ENCODE data around the gene UBXN10. TPM values are rescaled to one million over a fixed set of nuclear protein-coding genes. Genes with fewer than 3 reads are reported as not detected.

UBXN10 gene
- total and polyA plus RNA-seq, 2 of the 8 experiments (the other 6 are each of a cell fraction or from before 2014, with no cell fraction given): 0.43 to 0.68 TPM

DNA sequence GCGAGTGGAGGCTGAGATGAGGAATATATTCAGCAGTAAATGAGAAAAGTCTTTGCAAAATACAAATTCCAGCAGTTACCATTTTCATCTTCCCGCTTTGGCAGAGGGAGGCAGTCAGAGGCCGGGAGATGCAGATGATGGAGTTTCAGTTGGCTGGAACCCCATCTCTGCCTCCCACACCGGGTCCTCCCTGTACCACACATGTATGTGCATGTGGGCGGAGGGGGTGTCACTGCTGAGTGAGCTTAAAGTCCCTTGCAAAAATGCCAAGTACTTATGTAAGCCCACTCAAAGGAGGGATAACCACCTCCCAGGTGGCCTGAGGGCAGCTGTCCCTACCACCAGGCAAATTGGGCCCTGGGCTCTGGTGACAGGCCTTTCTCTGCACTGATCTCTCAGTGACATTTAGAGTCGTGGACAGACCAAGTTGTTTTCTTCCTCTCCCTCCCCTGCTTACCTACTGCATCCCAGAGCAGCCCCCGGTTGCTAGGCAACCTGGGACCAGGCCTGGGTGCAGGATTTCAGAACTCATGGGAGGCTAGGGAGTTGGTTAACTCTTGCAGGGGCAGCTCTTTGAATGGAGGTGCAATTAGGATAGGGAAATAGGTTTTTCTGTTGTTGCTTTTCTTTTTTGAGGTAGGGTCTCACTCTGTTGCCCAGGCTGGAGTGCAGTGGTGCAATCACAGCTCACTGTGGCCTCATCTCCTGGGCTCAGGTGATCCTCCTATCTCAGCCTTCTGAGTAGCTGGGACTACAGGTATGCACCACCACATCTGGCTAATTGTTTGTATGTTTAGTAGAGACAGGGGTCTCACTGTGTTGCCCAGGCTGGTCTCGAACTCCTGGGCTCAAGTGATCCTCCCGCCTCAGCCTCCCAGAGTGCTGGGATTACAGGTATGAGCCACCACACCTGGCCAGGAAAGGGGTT lies 17.1 kb upstream of the UBXN10 start:
- no peak overlapping the region for H2BK20ac ChIP-seq (ENCODE audit: low read length)
- no peak overlapping the region for H3K23ac ChIP-seq (ENCODE audit: insufficient read length)
- FAIRE-seq (no peak), DNase-seq (ENCODE audit: low read depth in 1 of 2, low spot score in 2 of 2) (no peak)
- no peak overlapping the region for H2AFZ ChIP-seq (ENCODE audit: low read length)
- H3K79me2 ChIP-seq (ENCODE audit: control insufficient read depth in 1 of 2, insufficient read depth in 2 of 2, low read length in 2 of 2): no peaks in the 10 kb centered on the region
- 89% methylated on average over 9 of the region's 9 CpGs; no CpG with 5 or more reads in 1 of the 2 experiments for WGBS, 2 experiments (ENCODE audit: extremely low coverage in 1 of 2, insufficient coverage in 1 of 2, insufficient read length in 1 of 2, insufficient replicate concordance in 2 of 2, low coverage in 1 of 2, low lambda C conversion rate in 2 of 2, missing lambda C conversion rate in 1 of 2)
- H3K14ac ChIP-seq (ENCODE audit: insufficient read length): no peak overlapping the region
- ChIA-PET POLR2A (ENCODE audit: partially characterized antibody) (no interaction called here), CTCF (ENCODE audit: partially characterized antibody) (interaction anchor here (0.6 to 8.4 kb wide), 7 partner anchors 11 to 287 kb away, joined by 3 to 89 read pairs (median 10); partner anchors contain the start of gene OTUD3)
- no peaks in the 10 kb centered on the region for H3K27me3 ChIP-seq (replicated peaks in 1 of 4; ENCODE audit: control insufficient read depth in 3 of 4, extremely low read depth in 1 of 4, insufficient read depth in 3 of 4, low read length in 3 of 4)
- H3K36me3 ChIP-seq (ENCODE audit: control insufficient read depth in 2 of 4, insufficient read depth in 4 of 4, low read length in 3 of 4): no peaks in the 10 kb centered on the region
- H3K4me2 ChIP-seq (ENCODE audit: insufficient read depth in 1 of 2, low read depth in 2 of 2, low read length in 2 of 2): no peak overlapping the region
- no peak overlapping the region for H3K18ac ChIP-seq (ENCODE audit: extremely low read depth, low read length)
- H3K79me1 ChIP-seq (ENCODE audit: low read depth, low read length): no peaks in the 10 kb centered on the region; the same call in 1 of the 2 replicates
- H3K4me1 ChIP-seq (replicated peaks in 1 of 4; ENCODE audit: control insufficient read depth in 3 of 4, insufficient read depth in 4 of 4, low read length in 3 of 4): peaks cover 0 to 5% (median 0%) of the 10 kb centered on the region in 4 experiments; a peak in 2 of 7 replicates
- H3K9ac ChIP-seq (replicated peaks in 1 of 4; ENCODE audit: extremely low read depth in 1 of 4, low read depth in 3 of 4, low read length in 3 of 4): no peak overlapping the region
- no peak overlapping the region for H3K4me3 ChIP-seq (ENCODE audit: extremely low read depth in 1 of 4, insufficient read depth in 2 of 4, low read depth in 3 of 4, low read length in 4 of 4)
- H3K23me2 ChIP-seq (ENCODE audit: low read depth, low read length): no peaks in the 10 kb centered on the region
- H2AK5ac ChIP-seq (ENCODE audit: low read depth, low read length): no peak overlapping the region
- no peak overlapping the region for H4K5ac ChIP-seq (ENCODE audit: insufficient read length, low read depth, low read length)
- H3K27ac ChIP-seq (ENCODE audit: low read depth, low read length): no peak overlapping the region
- no peak overlapping the region for H2BK15ac ChIP-seq (ENCODE audit: low read length)
- H4K91ac ChIP-seq (replicated peaks; ENCODE audit: insufficient read length, low read length): no peak overlapping the region
- H4K8ac ChIP-seq (ENCODE audit: extremely low read depth, insufficient read depth, low read length): no peak overlapping the region
- H2BK5ac ChIP-seq (ENCODE audit: low read depth, low read length): no peak overlapping the region
- no peak overlapping the region for H3K56ac ChIP-seq (replicated peaks; ENCODE audit: insufficient read length, low read depth, low read length)
- H4K20me1 ChIP-seq (replicated peaks in 1 of 2; ENCODE audit: control insufficient read depth in 1 of 2, insufficient read depth in 2 of 2, low read length in 2 of 2): peaks cover 0 to 1% of the 10 kb centered on the region in 2 experiments
- H2BK12ac ChIP-seq (ENCODE audit: low read depth, low read length): no peak overlapping the region
- no peak overlapping the region for H3K4ac ChIP-seq (replicated peaks; ENCODE audit: insufficient read length, low read depth, low read length)
- H3K9me3 ChIP-seq (ENCODE audit: insufficient read depth in 2 of 2, low read depth in 1 of 2, low read length in 1 of 2): no peaks in the 10 kb centered on the region; a peak in 1 of 4 replicates
- no peak overlapping the region for H2BK120ac ChIP-seq (replicated peaks; ENCODE audit: low read depth, low read length)
- TF ChIP-seq KDM4A (IDR thresholded peaks at IDR 0.05; ENCODE audit: low read depth, low read length, severe bottlenecking) (no peak), JUN (IDR thresholded peaks at IDR 0.05; ENCODE audit: low read depth, low read length) (no peak), RAD21 (IDR thresholded peaks at IDR 0.05 in 1 of 2, conservative IDR thresholded peaks at IDR 0.05 in 1 of 2; ENCODE audit: low read depth in 2 of 2, low read length in 2 of 2) (no peak), CREB1 (IDR thresholded peaks at IDR 0.05) (no peak), NRF1 (IDR thresholded peaks at IDR 0.05; ENCODE audit: low read depth, low read length) (no peak), GABPA (IDR thresholded peaks at IDR 0.05; ENCODE audit: borderline replicate concordance, insufficient read depth, low read length) (no peak), BRCA1 (IDR thresholded peaks at IDR 0.05; ENCODE audit: low read depth, low read length) (no peak), SP4 (IDR thresholded peaks at IDR 0.05; ENCODE audit: low read length) (no peak)
